K562 (cell line): ENCODE results near the gene DBP. TPM values are rescaled to one million over a fixed set of nuclear protein-coding genes. Genes with fewer than 3 reads are reported as not detected.

Experiments used
- ATF4 ChIP-seq: fragments of 450-650 bp; formaldehyde crosslinking; IDR thresholded peaks from 2 replicates; pipeline ENCODE4 v1.4.0; 2022; ENCODE audit warnings: mild to moderate bottlenecking, moderate library complexity
- CLOCK ChIP-seq: fragments of 250-450 bp; sonication (Bioruptor Pico); IDR thresholded peaks from 2 replicates; pipeline ENCODE4 v1.4.0; 2020; ENCODE audit warnings: mild to moderate bottlenecking, moderate library complexity, borderline replicate concordance
- CREBBP ChIP-seq: IDR thresholded peaks from one replicate; pipeline ENCODE4 v1.6.1; 2012; ENCODE audit warnings: low read depth, mild to moderate bottlenecking, control low read depth, inconsistent platforms, low read length
- HDAC8 ChIP-seq: fragments of 450-650 bp; IDR thresholded peaks from 2 replicates; pipeline ENCODE4 v1.6.1; 2016; ENCODE audit warnings: mild to moderate bottlenecking, missing genetic modification characterization, moderate library complexity, missing compliant biosample characterization
- HMG20A ChIP-seq: fragments of 450-650 bp; formaldehyde crosslinking; conservative IDR thresholded peaks from 2 replicates; pipeline ENCODE4 v1.4.0; 2020; ENCODE audit warnings: mild to moderate bottlenecking, mixed read lengths
- MBD2 ChIP-seq: sonication (generic); IDR thresholded peaks from 2 replicates; pipeline ENCODE4 v1.6.1; 2016; ENCODE audit warnings: low read depth, borderline replicate concordance
- RBBP5 ChIP-seq: fragments of 200-600 bp; sonication (generic); IDR thresholded peaks from 2 replicates; pipeline ENCODE4 v1.6.1; 2012; ENCODE audit warnings: borderline replicate concordance, mild to moderate bottlenecking, low read length, control low read depth, inconsistent platforms; ENCODE audit not compliant: insufficient read depth, poor library complexity, severe bottlenecking
- RUNX1 ChIP-seq: sonication (generic); IDR thresholded peaks from 2 replicates; pipeline ENCODE4 v1.6.1; 2016; ENCODE audit warnings: antibody characterized with exemption, low read depth
- SUPT5H ChIP-seq: fragments of 450-650 bp; IDR thresholded peaks from 2 replicates; pipeline ENCODE4 v1.6.1; 2016
- TCF3 ChIP-seq: sonication (generic); formaldehyde crosslinking; IDR thresholded peaks from 2 replicates; pipeline ENCODE4 v1.4.0; 2020; ENCODE audit warnings: mild to moderate bottlenecking, missing genetic modification reagents
- TCF7L2 ChIP-seq: fragments of 150-350 bp; IDR thresholded peaks from 2 replicates; pipeline ENCODE4 v1.6.1; 2016; ENCODE audit warnings: low read depth, mild to moderate bottlenecking, low read length, moderate library complexity
- ZNF12 ChIP-seq: sonication (generic); formaldehyde crosslinking; IDR thresholded peaks from 2 replicates; pipeline ENCODE4 v1.4.0; 2020; ENCODE audit warnings: mild to moderate bottlenecking, missing genetic modification reagents
- ZNF589 ChIP-seq: fragments of 200-800 bp; sonication (Bioruptor generic); IDR thresholded peaks from 2 replicates; pipeline ENCODE4 v1.6.1; 2016; ENCODE audit warnings: low read depth, missing genetic modification characterization, missing compliant biosample characterization
- ZNF695 ChIP-seq: fragments of 450-650 bp; formaldehyde crosslinking; IDR thresholded peaks from 2 replicates; pipeline ENCODE4 v1.4.0; 2020; ENCODE audit warnings: mild to moderate bottlenecking, moderate library complexity
- ZZZ3 ChIP-seq: fragments of 450-650 bp; IDR thresholded peaks from 2 replicates; pipeline ENCODE4 v1.6.1; 2016; ENCODE audit warnings: antibody characterized with exemption, mild to moderate bottlenecking, moderate library complexity
- polyA plus RNA-seq, 8 experiments: library from polyadenylated mRNA; depleted of rRNA in 4 of 8; stranded (reverse) in 5 of 8; unstranded in 3 of 8; fragments of >200 nt; fragmentation: Nextera tagmentation in 2 of 8; fragmentation: Illumina TruSeq in 1 of 8; extraction: Ambion mirVana in 2 of 8; extraction: Trizol in 1 of 8; gene quantifications; 2 replicates each; pipeline versions ENCODE4 v1.2.1 to v1.2.3, GENCODE V29; 2011 to 2014; ENCODE audit warnings: inconsistent platforms in 1 of 8, missing spikeins in 1 of 8
- total RNA-seq, 7 experiments: library from RNA; depleted of rRNA in 6 of 7; stranded (reverse); fragments of >200 nt in 6 of 7; fragmentation: Illumina TruSeq in 2 of 7; extraction: Trizol in 2 of 7; gene quantifications; 2 replicates each; pipeline versions ENCODE4 v1.2.1 to v1.2.3, GENCODE V29; 2011 to 2021; ENCODE audit warnings: low replicate concordance in 1 of 7
- TF ChIP-seq, protein P1 (sequence below): fragments of 450-650 bp; IDR thresholded peaks from 2 replicates; pipeline ENCODE4 v1.6.1; 2017; ENCODE audit warnings: antibody characterized with exemption, mild to moderate bottlenecking
- TF ChIP-seq, protein P2 (sequence below): fragments of 450-650 bp; IDR thresholded peaks from 2 replicates; pipeline ENCODE4 v1.7.1; 2018; ENCODE audit warnings: mild to moderate bottlenecking, low read depth; ENCODE audit not compliant: partially characterized antibody

DBP gene
- total and polyA plus RNA-seq, 9 of the 15 experiments (the other 6 are each of a cell fraction or from before 2014, with no cell fraction given): 0.25 to 5.5 (median 1.8) TPM

GRCh38 chr19:48637449-48637947 is 319 bp upstream of the DBP start (continued):
- TF ChIP-seq TCF3 (no peak), MBD2 (peak; percentile 92; the same call in 1 of the 2 replicates), SUPT5H (no peak; the same call in 1 of the 2 replicates), CLOCK (CRISPR knock-in tag) (peak; percentile 98), ZNF589 (CRISPR knock-in tag) (no peak), RBBP5 (no peak), TCF7L2 (no peak; the same call in 1 of the 2 replicates), HMG20A (CRISPR knock-in tag) (no peak), CREBBP (no peak), ZNF12 (CRISPR knock-in tag) (no peak; the same call in 1 of the 2 replicates), HDAC8 (tag) (no peak), ZNF695 (CRISPR knock-in tag) (no peak), ZZZ3 (no peak), RUNX1 (no peak), ATF4 (CRISPR knock-in tag) (no peak)
- TF ChIP-seq, protein P1, sequence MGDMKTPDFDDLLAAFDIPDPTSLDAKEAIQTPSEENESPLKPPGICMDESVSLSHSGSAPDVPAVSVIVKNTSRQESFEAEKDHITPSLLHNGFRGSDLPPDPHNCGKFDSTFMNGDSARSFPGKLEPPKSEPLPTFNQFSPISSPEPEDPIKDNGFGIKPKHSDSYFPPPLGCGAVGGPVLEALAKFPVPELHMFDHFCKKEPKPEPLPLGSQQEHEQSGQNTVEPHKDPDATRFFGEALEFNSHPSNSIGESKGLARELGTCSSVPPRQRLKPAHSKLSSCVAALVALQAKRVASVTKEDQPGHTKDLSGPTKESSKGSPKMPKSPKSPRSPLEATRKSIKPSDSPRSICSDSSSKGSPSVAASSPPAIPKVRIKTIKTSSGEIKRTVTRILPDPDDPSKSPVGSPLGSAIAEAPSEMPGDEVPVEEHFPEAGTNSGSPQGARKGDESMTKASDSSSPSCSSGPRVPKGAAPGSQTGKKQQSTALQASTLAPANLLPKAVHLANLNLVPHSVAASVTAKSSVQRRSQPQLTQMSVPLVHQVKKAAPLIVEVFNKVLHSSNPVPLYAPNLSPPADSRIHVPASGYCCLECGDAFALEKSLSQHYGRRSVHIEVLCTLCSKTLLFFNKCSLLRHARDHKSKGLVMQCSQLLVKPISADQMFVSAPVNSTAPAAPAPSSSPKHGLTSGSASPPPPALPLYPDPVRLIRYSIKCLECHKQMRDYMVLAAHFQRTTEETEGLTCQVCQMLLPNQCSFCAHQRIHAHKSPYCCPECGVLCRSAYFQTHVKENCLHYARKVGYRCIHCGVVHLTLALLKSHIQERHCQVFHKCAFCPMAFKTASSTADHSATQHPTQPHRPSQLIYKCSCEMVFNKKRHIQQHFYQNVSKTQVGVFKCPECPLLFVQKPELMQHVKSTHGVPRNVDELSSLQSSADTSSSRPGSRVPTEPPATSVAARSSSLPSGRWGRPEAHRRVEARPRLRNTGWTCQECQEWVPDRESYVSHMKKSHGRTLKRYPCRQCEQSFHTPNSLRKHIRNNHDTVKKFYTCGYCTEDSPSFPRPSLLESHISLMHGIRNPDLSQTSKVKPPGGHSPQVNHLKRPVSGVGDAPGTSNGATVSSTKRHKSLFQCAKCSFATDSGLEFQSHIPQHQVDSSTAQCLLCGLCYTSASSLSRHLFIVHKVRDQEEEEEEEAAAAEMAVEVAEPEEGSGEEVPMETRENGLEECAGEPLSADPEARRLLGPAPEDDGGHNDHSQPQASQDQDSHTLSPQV: peak; percentile 87
- TF ChIP-seq, protein P2, sequence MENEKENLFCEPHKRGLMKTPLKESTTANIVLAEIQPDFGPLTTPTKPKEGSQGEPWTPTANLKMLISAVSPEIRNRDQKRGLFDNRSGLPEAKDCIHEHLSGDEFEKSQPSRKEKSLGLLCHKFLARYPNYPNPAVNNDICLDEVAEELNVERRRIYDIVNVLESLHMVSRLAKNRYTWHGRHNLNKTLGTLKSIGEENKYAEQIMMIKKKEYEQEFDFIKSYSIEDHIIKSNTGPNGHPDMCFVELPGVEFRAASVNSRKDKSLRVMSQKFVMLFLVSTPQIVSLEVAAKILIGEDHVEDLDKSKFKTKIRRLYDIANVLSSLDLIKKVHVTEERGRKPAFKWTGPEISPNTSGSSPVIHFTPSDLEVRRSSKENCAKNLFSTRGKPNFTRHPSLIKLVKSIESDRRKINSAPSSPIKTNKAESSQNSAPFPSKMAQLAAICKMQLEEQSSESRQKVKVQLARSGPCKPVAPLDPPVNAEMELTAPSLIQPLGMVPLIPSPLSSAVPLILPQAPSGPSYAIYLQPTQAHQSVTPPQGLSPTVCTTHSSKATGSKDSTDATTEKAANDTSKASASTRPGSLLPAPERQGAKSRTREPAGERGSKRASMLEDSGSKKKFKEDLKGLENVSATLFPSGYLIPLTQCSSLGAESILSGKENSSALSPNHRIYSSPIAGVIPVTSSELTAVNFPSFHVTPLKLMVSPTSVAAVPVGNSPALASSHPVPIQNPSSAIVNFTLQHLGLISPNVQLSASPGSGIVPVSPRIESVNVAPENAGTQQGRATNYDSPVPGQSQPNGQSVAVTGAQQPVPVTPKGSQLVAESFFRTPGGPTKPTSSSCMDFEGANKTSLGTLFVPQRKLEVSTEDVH: peak; percentile 60
